Activated CD4-positive, alpha-beta T cell treated with anti-CD3 and anti-CD28 coated beads, Interleukin-2, amount 50 U/mL, for 24 hours (primary cell): Measurements from ENCODE around the gene SFMBT2.
"Not testable (repeated sequence)": the region's sequence is repeated elsewhere in the genome, so short reads cannot be mapped to it uniquely, and the experiment has no call there.

Experiments
- DNase-seq, 2 donors: peaks; one replicate each; pipeline ENCODE4 v3.0.0-alpha.2; 2020; ENCODE audit warnings: low read depth in 1 of 2, low spot score in 1 of 2

SFMBT2 gene

DNA sequence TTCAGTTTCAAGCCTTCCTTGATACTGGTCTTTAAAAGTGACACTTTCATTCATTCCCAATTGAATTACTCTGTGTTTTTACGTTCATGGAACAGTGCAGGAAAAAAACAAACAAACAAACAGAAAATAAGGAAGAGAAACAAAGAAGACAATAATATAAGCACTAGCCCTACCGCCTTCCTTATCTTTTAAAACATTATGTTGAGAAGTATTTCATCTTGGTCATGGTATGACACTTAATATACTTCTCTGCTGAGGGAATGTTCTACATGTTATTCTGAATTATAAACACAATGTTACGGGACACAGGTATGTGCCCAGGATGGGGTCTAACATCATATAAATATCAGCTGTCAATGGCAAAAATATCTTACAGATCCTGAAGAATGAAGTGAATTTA is 176.7 kb downstream of the SFMBT2 start:
- DNase-seq: no peak

DNA sequence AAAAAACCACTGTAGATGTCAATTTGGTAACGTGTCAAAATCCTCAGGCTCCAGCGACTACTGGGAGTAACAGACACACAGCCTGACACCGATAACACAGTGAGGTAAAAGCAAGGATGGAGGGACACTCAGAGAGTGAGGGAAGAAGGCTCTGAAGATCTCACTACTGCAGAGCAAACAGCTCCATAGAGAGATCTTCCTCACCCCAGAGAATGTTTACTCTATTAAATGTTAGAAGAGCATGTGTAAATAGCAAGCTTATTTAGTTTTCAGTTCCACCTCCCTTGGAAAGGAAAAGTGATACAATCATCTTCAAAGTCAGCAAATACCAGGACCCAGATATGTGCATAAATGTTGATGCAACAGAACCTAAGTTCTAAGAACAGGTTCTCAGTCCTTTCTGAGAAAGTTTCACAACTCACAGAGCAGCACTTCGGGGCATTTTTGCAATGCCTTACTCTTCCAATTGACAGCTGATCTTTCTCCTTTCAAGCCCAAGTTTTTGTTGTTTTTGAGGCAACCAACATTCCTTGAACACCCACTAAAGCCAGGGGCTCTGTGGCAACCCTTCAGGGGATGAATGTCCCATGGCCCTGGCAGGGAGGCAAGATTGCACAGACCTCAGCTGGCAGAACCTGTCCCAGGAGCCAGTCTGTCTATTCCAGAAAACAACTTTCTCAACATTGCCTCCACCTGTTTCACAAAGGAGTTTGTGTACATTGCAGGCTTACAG is 177.4 kb downstream of the SFMBT2 start:
- no peak for DNase-seq

DNA sequence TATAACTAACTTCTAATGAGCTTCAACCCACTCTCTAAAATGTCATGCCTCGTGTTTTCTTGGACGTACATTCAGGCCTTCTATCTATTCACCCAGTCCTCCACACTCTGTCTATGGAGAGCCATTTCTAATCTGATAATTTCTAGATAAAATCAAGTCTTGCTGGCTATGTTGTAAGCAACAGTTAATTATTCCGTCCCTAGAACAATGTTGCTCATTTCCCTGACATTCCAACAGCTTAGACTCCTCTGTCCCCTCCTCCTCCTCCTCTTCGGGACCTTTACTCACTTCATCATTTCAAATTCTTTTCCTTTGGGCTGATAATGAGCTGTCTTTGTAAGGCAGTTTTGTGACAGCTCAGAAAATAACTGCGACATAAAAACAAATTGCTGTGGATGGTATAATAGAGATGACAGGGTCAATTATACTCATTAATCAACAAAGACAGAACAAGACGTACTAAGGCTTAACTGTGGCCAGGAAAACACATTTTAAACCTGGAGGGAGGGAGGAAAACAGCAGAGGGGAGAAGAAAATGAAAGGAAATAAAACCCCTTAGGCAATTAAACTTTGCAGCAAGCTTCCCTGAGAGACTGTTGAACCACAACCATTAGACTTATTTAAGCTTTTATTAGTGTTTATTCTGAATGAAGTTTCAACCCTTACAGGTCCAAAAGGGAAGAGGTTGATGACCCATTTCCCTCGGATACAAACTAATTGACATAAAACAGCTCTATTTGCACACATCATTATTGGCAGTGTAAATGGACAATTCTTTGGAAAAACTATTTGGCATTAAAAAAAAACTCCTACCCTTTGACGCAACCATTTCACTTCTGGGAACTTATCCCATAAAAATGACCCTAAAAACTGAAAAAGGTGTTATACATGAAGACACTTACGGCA is 179.1 kb downstream of the SFMBT2 start:
- no peak for DNase-seq

DNA sequence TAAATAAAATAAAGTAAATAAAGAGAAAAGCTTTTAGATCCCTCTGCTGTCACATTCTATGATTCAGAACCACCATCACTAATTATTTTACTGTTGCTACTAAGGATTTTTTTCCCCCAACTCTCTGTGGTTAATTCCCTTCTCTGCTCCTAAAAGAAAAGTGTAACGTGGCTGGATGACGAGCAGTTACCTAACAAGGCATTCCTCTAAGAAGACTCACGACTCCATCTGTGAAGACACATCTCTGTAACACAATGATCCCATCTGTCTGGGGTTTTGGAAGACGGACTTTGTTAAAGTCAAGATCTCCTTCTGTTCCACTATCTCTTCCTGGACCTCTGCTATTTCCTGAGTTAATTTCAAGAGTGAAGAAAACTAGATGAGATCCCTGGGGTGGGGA is 179.9 kb downstream of the SFMBT2 start:
- DNase-seq: no peak

DNA sequence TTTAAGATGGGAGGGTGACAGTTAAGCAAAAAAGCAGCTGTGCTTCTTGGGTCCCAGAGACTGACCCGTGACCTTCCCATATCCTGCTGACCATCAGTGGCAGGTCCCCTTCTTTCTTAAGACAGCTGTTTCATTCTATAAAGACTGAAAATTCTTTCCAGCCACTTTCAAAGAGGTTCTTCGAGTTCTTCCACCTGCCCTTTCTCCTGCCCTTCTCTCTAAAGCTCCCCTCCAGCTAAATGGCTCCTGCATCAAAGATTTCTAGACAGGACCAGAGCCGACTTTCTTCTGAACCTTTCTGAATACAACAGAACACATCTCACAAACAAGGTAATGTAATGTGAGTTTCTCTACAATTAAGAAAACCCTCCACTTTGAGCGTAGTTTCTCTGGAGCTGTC is 180.8 kb downstream of the SFMBT2 start:
- DNase-seq: no peak

DNA sequence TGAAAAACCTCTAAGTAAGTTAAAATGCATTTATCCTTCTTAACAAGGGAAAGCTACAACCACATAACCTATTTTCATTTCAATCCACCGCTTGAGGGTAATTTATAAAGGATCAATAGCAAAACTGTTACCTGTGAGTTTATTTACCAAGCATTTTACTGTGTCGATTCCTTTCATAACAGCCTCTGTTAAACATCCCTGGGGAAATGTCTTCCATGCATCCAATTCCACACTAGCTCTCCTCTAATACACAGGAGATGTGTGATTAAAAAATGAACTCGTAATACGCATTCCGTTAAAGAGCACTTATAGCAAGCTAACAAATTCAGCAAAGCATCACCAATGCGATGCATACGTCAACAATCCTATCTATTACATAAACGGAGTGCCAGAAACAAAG is 185.7 kb downstream of the SFMBT2 start:
- DNase-seq: no peak

DNA sequence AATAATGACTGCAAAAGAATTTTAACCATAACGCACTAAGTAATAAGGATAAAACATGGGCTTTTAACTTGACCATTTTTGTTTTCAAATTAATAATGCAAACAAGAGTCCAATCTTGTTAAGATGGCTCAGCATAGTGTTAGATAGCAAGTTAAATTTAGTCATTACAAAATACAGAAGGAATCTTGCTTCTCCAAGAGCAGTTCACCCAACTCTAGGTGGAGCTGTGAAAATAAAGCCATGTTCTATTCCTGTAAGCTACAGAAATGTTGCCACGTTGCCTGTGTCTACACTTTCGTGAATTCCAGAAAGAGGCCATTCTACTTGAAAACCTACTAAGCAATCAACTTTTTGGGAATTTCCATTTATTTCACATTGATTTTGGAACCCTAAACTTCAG is 191.9 kb downstream of the SFMBT2 start:
- no peak for DNase-seq

DNA sequence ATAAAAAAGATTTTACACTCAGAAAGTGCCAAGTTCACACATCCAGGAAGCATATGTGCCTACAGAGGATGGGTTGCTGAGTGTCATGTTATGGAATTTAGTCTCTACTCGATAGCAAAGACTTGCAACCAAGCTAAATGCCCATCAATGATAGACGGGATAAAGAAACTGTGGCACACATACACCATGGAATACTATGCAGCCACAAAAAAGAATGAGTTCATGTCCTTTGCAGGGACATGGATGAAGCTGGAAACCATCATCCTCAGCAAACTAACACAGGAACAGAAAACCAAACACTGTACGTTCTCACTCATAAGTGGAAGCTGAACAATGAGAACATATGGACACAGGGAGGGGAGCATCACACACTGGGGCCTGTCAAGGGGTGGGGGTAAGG is 198.1 kb downstream of the SFMBT2 start:
- not testable (repeated sequence) for DNase-seq

DNA sequence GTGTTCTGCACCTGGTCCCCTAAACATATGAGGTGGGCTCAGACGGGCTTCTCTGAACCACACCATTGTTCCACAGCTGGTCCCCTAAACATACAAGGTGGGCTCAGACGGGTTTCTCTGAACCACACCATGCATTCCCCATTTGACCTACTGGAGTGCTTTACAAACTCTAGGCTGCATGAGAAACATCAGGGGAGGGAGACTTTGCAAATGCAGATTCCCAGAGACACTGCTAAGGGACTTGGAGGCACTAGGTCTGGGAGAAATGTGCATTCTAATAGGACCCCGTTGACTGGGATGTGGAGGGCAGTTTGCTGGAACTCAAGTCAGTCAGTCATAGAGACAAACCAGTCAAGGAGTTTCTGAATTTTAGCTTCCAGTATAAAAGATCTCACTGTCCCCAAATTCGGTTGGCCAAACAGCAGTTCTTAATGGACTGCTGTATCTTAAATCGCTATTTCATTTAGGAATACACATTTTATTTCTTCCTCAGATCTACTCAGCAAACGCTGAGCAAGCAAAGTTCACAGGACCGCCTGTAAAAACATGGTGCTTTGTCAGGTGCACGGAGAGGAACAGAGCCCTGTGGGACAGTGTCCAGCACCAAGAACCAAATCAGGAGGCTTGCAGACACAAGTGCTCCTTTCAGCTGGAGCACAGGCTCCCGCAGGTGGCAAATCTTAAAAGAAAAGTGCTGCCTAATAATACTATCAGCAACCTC is 198.8 kb downstream of the SFMBT2 start:
- no peak for DNase-seq

DNA sequence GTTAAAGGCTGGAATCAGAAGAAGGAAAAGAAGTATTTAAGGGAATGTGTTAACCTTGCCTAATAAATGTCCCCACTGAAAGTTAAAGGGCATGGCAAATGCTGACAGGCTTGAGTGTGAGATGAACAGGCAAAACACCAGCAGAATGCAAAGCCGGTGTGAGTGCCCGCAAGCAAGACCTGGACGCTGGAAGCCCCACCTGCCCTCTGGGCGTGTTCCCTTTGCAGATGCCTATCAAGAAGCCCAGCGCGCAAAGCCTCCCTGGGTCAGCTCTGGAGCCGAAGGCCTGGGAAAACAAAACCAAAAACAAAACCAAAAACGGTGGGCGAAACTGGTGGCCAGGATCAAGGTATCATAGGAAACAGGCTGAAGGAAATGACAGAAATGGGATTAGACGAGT is 200.3 kb downstream of the SFMBT2 start:
- no peak for DNase-seq

DNA sequence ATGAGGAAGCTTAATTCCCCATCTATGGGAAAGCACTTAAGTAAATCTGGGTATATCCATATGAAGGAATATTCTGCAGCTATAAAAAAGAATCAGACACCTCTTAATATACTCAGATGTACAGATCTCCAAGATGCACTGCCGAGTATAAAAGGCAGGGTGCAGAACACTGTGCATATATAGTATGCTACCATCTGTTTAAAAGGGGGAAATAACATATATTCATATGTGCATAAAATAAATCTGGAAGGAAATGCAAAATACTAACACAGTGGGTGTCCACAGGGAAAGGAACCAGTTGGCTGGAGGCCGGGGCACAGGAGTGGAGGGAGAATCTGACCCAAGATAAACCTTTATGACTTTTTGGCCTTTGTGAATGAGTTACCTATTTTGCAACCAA is 201.4 kb downstream of the SFMBT2 start:
- DNase-seq: no peak

DNA sequence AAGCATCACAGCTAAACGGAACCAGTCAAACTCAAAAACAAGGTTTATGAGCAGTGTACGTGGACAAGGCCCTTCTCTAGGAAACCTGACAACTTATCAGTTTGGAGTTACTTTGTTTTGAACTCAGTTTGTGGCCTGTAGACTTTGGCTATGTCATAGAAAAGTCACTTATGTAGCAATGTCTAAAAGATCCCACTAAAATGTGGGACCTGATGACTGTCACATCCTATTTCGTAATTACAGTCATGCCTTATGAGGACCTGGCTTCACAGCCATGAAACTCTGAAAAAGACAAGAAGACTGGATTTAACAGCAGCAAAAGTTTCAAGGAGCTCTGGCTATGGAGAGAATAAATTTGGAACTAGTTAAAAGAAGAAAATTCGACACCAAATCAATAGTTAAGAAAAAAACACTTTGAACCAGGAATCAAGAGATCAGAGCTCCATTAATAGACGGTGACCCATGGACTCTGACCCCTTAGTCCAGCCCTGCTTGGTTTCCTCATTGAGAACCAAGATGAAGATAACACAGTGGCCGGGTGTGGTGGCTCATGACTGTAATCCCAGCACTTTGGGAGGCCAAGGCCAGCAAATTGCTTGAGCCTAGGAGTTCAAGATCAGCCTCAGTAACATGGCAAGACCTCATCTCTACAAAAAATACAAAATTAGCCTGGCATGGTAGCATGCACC is 204.3 kb downstream of the SFMBT2 start:
- no peak for DNase-seq

DNA sequence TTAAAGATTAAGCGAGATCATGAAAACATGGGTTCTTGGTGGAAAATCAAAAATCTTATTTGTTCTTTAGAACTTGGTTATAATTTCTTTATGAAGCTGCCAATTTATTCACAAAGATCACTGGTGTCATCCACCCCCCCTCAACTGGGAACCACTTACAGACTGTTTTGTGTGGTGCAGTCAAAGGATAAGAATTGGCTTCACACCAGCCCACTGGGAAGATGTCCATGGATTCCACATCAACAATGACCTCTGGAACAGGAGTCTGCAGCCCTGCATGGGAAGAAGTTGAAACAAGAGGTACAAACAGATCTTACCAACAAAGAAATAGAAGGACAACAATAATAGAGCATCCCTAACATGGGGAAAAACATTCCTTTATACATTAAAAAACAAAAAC is 205.2 kb downstream of the SFMBT2 start:
- DNase-seq: no peak

DNA sequence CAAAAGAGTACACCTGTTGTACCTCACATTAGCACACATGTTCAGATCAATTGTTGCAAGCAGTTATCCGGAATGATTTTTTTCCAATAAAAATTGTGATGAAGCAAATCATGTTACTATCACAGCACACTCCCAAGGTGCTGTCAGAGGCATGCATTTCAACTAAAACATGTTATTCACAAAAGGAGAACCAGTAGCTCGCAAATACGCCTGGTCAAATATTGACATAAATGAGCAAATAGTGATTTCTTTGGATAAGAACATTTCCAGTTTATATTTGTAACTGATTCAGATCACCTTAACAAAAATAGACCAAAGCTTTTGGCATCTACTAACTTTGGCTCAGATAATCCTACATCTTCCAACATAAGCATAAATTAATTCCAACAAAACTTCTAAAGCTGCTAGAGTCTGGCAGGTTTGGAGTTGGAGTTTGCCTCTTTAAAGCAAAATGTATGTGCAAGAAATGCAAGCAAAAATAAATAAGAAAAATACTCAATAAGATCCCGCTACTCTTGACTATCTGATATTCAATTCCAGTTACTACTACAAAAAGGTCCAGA is 208.0 kb downstream of the SFMBT2 start:
- DNase-seq: no peak

DNA sequence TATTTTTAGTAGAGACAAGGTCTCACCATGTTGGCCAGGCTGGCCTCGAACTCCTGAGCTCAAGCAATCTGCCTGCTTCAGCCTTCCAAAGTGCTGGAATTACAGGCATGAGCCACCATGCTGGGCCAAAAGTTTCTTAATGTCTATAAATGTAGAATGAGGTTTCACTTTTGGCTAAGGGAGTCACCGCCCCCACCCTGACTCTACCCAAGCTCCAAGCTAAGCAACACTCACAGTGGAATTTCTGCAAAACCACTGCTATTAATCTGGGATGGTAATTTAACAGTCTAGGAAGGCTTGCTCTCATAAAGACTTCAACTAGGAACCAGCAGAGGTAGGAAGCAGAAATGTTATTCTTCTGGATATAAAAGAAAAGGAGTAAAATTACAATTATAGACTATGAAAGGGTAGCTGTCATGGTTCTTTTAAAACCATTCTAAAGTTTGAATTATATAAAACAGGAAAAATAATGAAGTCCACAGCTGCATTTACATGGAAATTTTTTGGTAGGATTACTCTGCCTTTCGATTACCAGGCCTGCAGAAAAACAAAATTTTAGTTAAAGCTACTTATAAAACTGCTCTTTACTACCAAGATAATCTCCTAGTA is 211.6 kb downstream of the SFMBT2 start:
- no peak for DNase-seq

DNA sequence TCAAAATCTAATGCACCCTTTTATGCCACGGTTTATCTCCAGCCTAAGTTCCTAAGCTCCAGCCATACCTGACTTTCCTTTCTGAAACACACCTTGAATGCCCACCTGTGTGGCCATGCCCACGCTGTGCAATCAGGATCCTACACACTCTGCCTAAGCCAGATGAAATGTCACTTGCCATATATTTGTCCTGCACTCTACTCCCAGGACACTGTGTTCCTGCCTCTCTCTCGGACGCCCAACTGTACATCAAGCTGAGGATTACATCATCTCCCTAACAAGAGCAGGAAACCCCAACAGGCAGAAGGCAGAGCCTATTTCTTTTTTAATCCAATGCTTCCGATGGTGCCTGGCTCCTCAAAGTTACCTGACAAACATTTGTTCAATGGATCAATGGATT is 214.6 kb downstream of the SFMBT2 start:
- DNase-seq: no peak

DNA sequence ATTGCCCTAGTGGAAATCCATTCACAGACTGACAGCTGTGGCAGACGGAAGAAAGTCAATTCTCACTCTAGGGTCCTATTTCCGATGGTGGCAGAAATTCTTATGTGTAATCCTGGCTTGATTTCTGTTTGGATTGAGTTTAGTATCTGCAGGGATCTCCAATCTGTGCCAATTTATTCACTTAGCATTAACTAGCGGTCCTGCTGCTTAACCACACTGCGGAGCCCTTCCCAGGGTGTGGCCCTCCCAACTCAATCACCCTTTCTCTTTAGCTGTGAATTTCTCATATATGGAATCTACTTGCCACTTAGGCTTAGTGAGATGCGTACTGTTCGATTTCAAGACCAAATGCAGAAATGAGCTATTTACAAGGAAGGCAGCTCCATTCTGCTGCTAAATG is 215.7 kb downstream of the SFMBT2 start:
- no peak for DNase-seq

DNA sequence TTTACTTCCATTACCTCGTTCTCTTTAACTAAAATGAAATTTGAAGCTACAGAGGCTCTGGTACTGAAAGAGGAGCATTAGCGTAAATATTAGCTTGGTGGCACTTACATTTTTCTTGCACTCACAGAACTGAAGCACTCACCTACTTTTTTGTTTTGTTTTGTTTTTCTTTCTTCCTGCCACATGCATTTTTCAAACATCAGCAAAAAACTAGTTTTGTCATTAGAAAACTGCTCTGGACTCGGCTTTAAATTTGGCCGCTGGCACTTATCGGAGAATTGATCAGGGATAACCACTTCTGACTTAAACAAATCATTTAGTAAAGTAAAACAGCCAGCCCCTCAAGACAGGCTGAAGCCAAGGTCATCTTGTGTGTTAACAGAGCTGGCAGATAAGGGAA is 216.3 kb downstream of the SFMBT2 start:
- no peak for DNase-seq

DNA sequence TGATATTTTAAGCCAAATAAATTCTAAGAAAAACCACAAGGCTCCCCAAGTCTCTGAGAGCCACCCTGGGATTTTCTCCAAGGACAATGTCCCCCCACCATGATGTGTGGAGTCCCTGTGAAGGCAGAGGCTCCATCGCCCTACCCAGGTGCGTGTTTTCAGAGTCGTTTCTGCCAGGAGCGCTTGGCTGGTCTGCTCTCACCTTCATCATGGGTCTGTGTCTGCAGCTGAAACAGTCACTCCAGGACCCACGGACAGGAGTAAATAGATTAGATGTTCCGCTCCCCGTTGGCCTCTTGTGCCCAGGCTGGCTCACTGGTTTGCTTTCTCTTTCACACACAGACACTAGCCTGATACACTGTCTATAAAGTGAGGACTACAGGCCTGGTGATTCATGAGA is 217.5 kb downstream of the SFMBT2 start:
- peak; percentile 9 to 40 for DNase-seq

DNA sequence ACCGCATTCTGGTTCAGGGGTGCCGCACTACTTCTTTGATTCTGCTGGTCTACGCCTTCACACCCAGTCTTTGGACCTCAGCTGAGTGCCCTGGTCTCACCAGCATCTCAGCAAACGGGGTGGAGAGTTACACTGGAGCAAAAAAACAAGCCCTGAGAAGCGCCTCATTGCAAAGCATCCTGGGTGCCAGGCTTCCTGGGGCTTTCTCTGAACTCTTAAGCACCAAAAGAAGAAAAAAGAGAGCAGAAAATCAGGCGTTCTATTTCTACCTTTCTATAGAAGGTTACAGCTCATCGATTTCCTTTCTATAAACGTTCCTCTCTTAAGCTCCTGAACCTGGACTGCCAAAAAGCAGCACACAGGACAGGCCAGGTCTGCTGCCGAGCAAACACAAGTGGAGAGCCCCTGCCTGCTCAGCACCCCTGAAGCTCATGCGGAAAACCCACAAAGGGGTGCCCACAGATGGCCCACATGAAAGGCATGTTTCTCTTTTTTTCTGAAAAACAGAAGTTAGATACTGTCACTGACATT is 217.9 kb downstream of the SFMBT2 start:
- DNase-seq: peak in 1 of 2 donors; percentile 35
